Dermis blood vessel endothelial cell (primary cell): ENCODE data around the gene PROX1. TPM values are rescaled to one million over a fixed set of nuclear protein-coding genes. Genes with fewer than 3 reads are reported as not detected.
A peak's percentile ranks its signal among the peaks of the same experiment; 100 is the strongest.

Experiments
- DNase-seq: peaks from one replicate; pipeline ENCODE4 v3.0.0; 2010
- total RNA-seq: library from RNA; depleted of rRNA; stranded (reverse); fragments of >200 nt; gene quantifications from 2 replicates; pipeline ENCODE4 v1.2.3, GENCODE V29; 2014

PROX1 gene
- total RNA-seq, 1 donor from 2014 or later, result 45.8 TPM

- no peak for DNase-seq
Observed at GRCh38 chr1:213982289-213982671, 5.5 kb upstream of the PROX1 start.

DNA sequence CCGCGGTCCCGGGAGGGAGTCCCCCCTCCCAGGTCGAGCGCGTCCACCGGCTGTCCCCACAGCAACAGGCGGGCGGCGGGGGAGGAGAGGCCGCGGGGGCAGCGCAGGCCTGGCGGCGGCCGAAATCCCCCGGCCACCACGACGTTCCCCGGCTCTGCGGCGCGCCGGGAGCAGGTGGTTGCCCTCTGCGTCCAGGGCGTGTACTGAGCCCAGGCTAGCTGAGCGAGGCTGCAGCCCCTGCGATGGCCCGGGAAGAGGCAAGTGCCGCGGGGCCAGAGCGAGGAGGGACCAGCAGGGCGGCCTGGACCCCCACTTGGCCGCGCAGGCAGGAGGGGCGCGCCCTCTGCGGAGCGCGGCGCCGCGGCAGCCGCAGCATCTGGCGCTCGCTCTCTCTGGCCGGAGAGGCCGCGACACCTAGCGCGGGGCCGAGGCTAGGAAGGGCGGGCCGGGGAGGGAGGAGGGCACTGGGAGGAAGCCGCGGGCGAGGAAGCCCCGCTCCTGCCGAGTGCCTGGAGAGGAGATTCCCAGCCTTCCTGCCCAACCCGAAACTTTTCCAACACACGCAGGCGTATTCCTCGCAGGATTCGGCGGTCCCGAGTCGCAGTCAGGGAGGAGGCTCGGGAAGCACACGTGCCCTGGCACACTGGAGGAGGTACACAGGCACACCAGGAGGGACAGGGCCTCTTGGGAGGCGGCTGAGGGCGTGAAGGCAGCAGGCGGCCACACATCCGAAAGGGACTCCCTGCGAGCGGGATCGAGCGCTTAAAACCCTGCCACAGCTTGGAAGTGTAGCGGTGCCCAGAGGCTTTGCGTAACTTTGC lies 4.9 kb upstream of the PROX1 start:
- peak; percentile 41 for DNase-seq

GRCh38 chr1:213983493-213984386 lies 4.0 kb upstream of the PROX1 start:
- no peak for DNase-seq

DNA sequence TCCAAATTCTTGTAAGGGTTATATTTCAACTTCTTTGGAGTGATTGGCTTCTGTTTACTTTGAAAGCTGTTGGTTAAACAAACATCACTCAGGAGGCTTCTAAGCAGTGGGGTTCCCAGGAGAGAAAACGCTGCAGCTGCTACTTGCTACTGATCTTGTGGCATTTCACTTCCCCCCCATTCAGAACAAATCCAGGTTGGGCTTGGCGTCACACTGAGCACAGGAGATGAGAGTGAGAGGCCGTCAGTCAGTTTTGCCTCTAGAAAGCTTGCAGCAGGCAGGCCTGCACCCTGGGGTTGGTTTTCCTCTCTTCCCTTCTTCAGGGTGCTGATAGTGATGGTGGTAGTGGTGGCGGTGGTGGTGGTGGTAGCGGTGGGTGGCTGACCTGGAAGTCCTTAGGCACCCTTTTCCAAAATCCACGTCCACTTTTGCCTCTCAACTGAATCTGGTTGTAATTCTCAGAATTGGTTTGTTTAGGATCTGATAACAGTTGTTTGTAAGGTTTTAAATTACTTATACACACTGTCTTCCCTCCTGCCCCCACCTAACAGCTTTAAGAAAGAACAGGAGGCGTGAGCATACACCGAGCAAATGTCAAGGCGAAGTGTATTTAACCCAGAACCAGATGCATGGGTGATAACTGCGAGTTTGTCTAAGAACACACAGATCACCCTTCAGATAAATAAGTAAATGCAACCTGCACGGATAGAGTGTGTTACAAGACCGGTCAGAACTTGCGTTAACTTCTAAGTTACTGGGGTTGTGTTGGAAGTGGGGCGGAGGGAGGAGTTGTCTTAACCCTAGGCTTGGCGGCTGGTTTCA lies 3.2 kb upstream of the PROX1 start:
- DNase-seq, result no peak

- DNase-seq, result peak; percentile 50
Observed at GRCh38 chr1:213985209-213986019, 2.4 kb upstream of the PROX1 start.

- peak; percentile 28 for DNase-seq
Observed at GRCh38 chr1:213986020-213986924, 1.5 kb upstream of the PROX1 start.

DNA sequence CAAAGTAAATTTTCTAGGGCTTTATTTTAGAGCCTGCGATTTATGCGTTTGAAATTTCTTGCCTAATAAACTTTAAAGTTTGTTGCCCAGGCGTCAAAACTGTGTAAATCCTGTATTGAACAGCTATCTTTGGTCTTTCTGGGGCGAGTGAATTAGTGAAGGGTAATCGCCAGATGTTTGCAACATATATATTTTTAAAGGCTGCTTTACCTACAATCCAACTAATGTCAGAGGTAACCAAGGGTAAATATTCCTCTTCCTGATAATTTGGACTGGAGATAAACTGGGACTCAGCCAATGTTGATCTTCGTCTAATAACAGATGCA lies 885 bp upstream of the PROX1 start:
- no peak for DNase-seq

DNA sequence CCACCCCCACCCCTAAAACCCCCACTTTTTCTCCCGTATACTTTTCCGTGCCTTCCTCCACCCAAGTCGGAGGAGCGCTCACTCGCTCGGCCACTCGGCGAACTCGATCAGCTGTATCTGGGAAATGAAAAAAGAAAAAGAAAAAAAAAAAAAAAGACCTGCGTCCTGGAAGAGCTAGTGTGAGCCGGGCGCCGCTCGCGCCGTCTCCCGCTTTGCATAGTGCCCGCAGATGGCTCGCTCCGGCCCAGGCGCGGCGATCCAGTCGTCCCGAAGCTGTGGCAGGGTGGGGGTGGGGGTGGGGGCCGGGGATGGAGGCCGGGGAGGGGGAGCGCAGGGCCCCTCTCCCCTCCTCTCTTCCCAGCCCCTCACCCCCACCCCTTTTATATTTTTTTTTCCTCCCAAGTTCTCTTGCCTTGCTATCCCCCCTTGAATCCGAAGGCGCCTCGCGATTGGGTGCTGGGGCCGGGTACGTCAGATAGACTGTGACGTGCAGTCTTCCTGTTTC lies 299 bp upstream of the PROX1 start:
- DNase-seq, result peak; percentile 94

DNA sequence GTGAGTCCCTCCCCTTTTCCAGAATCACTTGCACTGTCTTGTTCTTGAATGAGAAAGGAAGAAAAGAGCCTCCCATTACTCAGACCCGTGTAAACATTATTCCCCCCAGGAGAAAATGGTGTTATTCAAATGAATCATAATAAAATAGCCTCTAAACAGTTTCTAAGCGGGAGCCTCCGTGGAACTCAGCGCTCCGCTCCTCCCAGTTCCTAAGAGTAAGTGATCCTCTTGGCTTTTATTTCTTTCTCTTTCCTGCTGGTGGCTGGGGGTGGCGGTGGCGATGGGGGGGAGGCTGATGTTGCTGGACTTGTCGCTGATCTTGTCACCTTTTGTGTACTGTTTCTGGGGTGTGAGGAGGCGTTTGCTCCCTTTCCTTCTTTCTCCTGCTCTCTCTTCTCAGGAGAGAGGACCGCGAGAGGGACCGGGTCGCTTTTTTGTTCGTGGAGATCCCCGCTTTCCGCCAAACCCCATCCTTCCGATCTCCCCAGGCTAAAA lies 781 bp downstream of the PROX1 start:
- peak; percentile 46 for DNase-seq

DNA sequence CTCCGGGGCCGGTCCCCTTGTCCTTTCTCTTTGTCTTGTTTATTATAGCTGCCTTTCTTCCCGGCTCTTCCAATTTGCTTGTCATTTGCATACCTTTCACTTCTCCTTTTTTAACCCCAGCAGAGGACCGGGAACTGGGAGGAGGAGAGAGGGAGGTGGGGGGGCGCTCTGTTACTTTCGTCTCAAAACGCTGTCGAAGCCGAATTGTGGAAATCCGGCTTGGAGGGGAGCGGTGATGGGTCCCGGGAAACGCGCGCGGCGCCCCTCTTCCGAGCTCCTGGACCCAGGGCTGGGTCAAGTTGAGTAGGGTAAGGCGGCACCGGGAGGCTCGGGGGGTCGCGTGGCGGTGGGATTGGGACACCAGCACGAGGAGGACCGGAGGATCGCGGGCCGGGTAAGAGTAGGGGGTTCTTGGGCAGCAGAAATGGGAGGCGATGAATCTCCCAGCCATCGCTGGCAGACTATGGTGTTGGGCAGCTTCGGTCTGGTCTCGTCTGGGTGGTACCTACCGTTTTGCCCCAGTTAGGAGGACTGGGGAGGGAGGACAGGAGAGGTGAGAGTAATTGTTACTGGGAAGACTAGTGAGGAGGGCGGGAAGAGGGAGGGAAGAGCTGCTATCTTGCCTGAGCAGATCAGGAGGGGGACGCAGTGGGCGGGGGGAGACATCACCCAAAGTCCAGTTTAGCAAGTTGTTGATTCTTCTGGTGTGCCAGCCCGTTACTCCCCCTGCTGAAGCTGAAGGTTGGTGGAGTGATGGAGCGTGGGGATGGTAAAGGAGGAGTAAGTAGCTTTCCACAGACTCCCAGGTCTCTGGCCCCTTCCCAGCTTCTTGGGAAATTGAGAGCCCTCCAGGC lies 1.5 kb downstream of the PROX1 start:
- no peak for DNase-seq

GRCh38 chr1:213993929-213994328 lies 6.2 kb downstream of the PROX1 start:
- no peak for DNase-seq

- DNase-seq, result no peak
Observed at GRCh38 chr1:213994888-213995287, 7.1 kb downstream of the PROX1 start.

DNA sequence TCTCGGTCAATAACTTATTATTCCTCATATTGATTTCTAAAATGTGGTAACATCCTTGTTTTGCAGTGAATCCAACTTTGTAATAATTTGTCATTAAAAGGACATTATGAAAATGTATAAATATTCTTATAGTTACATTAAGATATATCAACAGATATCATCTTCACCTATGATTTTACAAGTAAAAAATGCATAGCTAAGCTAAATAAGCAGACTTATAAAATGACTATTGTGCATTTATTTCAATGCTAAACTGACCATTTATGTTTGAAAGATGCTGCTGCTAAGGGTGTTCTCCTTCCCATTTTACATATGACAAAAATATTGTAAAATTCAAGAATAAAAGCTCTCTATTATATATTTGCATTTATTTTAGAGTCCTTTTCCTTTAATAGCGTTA lies 7.8 kb downstream of the PROX1 start:
- no peak for DNase-seq

DNA sequence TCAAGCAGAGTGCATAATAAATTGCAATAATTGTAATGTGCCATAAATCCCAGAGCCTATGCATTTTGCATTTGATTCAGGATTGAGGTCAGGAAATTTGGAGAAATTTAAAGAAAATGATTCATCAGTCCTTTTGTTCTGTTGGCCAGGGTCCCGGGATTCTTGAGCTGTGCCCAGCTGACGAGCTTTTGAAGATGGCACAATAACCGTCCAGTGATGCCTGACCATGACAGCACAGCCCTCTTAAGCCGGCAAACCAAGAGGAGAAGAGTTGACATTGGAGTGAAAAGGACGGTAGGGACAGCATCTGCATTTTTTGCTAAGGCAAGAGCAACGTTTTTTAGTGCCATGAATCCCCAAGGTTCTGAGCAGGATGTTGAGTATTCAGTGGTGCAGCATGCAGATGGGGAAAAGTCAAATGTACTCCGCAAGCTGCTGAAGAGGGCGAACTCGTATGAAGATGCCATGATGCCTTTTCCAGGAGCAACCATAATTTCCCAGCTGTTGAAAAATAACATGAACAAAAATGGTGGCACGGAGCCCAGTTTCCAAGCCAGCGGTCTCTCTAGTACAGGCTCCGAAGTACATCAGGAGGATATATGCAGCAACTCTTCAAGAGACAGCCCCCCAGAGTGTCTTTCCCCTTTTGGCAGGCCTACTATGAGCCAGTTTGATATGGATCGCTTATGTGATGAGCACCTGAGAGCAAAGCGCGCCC lies 8.7 kb downstream of the PROX1 start:
- DNase-seq, result peak; percentile 55

DNA sequence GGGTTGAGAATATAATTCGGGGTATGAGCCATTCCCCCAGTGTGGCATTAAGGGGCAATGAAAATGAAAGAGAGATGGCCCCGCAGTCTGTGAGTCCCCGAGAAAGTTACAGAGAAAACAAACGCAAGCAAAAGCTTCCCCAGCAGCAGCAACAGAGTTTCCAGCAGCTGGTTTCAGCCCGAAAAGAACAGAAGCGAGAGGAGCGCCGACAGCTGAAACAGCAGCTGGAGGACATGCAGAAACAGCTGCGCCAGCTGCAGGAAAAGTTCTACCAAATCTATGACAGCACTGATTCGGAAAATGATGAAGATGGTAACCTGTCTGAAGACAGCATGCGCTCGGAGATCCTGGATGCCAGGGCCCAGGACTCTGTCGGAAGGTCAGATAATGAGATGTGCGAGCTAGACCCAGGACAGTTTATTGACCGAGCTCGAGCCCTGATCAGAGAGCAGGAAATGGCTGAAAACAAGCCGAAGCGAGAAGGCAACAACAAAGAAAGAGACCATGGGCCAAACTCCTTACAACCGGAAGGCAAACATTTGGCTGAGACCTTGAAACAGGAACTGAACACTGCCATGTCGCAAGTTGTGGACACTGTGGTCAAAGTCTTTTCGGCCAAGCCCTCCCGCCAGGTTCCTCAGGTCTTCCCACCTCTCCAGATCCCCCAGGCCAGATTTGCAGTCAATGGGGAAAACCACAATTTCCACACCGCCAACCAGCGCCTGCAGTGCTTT lies 9.4 kb downstream of the PROX1 start:
- DNase-seq, result peak; percentile 32

- DNase-seq, result no peak
Observed at GRCh38 chr1:213997772-213998107, 10.0 kb downstream of the PROX1 start.

DNA sequence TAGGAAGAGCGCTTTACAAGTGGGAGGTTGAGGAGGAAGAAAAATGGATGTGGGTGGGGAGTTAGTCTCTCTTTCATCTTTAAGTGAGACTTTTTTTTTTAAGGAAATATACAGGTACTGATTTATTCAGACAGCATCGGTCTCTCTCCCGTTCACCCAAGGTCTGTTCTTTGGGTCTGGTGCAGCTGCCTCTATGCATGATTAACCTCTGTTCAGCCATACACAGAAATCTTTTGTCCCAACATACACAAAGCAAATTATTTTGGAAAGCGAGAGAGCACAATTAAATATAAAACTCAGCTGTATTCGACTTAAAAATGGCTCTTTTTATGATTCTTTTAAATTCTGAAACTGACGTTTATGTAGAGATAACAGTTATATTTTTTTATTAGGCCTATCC lies 11.0 kb downstream of the PROX1 start:
- DNase-seq, result no peak

GRCh38 chr1:213999732-214000131 lies 12.0 kb downstream of the PROX1 start:
- DNase-seq, result no peak
